ENCODE results near the gene TTLL3. TPM values are rescaled to one million over a fixed set of nuclear protein-coding genes. Genes with fewer than 3 reads are reported as not detected.
A peak's percentile ranks its signal among the peaks of the same experiment; 100 is the strongest.
"Not testable (repeated sequence)": the region's sequence is repeated elsewhere in the genome, so short reads cannot be mapped to it uniquely, and the experiment has no call there.

Gene TTLL3
- 37.3 TPM for polyA plus RNA-seq (ENCODE audit: insufficient read length)

GRCh38 chr3:9809615-9810432 is at the start of gene TTLL3:
Gene TTLL3, plus strand, starts transcription at chr3:9810262. Its CDS starts 400 bp downstream, at chr3:9810662.
- peak; percentile 72 for DNase-seq

GRCh38 chr3:9760779-9761505 is 49.1 kb upstream of the TTLL3 start:
- no peak for DNase-seq

- no peak for DNase-seq
Measured at GRCh38 chr3:9761919-9762318, 48.1 kb upstream of the TTLL3 start.

GRCh38 chr3:9762871-9763270 is 47.2 kb upstream of the TTLL3 start:
- no peak for DNase-seq

- DNase-seq: no peak
Measured at GRCh38 chr3:9765865-9766264, 44.2 kb upstream of the TTLL3 start.

- DNase-seq: no peak
Measured at GRCh38 chr3:9767418-9767817, 42.6 kb upstream of the TTLL3 start.

- no peak for DNase-seq
Measured at GRCh38 chr3:9768141-9768775, 41.8 kb upstream of the TTLL3 start.

- DNase-seq: no peak
Measured at GRCh38 chr3:9769012-9769411, 41.0 kb upstream of the TTLL3 start.

GRCh38 chr3:9769426-9770275 is 40.4 kb upstream of the TTLL3 start, which contains the start of gene CAMK1:
Gene CAMK1, minus strand, starts transcription at chr3:9769947. Its CDS starts 2,198 bp downstream, at chr3:9767749.
- DNase-seq: peak; percentile 85

GRCh38 chr3:9770276-9770812 is 39.7 kb upstream of the TTLL3 start:
- peak; percentile 69 for DNase-seq

GRCh38 chr3:9771007-9771406 is 39.1 kb upstream of the TTLL3 start:
- not testable (repeated sequence) for DNase-seq

- DNase-seq: no peak
Measured at GRCh38 chr3:9776896-9777693, 33.0 kb upstream of the TTLL3 start.

GRCh38 chr3:9777694-9778021 is 32.4 kb upstream of the TTLL3 start:
- no peak for DNase-seq

- DNase-seq: no peak
Measured at GRCh38 chr3:9778143-9779074, 31.7 kb upstream of the TTLL3 start.

GRCh38 chr3:9779075-9779593 is 30.9 kb upstream of the TTLL3 start:
- no peak for DNase-seq

- no peak for DNase-seq
Measured at GRCh38 chr3:9779721-9780457, 30.2 kb upstream of the TTLL3 start.

GRCh38 chr3:9780458-9780812 is 29.6 kb upstream of the TTLL3 start:
- no peak for DNase-seq

GRCh38 chr3:9780910-9781309 is 29.2 kb upstream of the TTLL3 start:
- no peak for DNase-seq

- no peak for DNase-seq
Measured at GRCh38 chr3:9781551-9781950, 28.5 kb upstream of the TTLL3 start.
